NCI-H748 (cell line): Measurements from ENCODE around the gene SACS.
A peak's percentile ranks its signal among the peaks of the same experiment; 100 is the strongest.
"Not testable (repeated sequence)": the region's sequence is repeated elsewhere in the genome, so short reads cannot be mapped to it uniquely, and the experiment has no call there.

Experiments
- DNase-seq: peaks from one replicate; lab custom pipeline; 2025; ENCODE audit not compliant: unreplicated experiment; lab: John Stamatoyannopoulos, UW

The SACS gene

GRCh38 chr13:23411706-23412105 lies 21.8 kb downstream of the SACS start:
- no peak for DNase-seq

GRCh38 chr13:23411220-23411619 lies 22.3 kb downstream of the SACS start:
- DNase-seq, result no peak

DNA sequence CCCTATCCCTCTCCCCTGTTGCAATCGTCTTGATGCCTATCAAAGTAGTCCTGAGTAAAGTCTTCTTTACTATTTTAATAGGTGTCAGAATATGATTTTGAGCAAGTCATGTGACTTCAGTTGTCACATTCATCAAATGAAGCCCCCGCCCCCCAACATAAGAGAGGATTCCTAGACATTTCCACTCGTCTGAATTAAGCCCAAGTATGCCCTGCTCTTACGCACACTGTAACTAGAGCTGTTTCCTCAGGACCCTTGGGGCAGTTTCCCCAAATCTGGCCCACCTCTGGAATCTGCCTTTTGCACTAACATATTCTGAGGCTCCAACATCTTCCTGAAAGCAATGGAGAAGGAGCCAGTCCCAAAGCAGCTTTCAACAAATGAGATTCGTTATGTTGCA lies 25.5 kb downstream of the SACS start:
- no peak for DNase-seq

DNA sequence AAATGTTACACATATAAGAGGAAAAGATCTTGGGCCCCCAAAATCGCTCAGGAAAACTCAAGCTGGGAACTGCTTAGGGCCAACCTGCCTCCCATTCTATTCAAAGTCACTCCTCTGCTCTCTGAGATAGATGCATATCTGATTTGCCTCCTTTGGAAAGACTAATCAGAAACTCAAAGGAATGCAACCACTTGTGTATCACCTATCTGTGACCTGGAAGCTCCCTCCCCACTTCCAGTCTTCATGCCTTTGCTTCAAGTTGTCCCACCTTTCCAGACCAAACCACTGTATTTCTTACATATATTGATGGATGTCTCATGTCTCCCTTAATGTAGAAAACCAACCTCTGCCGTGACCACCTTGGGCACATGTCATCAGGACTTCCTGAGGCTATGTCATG lies 32.3 kb downstream of the SACS start:
- DNase-seq, result not testable (repeated sequence)

- peak; percentile 81 for DNase-seq
Observed at GRCh38 chr13:23399347-23399746, 34.2 kb downstream of the SACS start.

DNA sequence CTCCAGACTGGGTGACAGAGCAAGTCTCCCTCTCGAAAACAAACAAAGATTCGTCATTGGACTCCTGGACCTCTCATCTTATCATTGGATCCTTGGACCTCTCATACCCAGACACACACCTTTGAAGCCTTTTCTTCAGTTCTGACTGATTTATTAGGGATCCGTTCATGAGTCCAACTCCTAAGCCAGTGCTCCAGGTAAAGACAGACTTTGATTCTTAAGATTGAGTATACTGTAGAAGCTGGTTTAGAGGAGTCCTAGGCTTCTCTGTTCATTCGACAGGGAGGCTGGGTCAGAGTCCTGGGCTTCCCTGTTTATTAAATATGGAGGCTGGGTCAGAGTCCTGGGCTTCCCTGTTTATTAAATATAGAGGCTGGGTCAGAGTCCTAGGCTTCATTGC lies 38.7 kb downstream of the SACS start:
- DNase-seq, result no peak

DNA sequence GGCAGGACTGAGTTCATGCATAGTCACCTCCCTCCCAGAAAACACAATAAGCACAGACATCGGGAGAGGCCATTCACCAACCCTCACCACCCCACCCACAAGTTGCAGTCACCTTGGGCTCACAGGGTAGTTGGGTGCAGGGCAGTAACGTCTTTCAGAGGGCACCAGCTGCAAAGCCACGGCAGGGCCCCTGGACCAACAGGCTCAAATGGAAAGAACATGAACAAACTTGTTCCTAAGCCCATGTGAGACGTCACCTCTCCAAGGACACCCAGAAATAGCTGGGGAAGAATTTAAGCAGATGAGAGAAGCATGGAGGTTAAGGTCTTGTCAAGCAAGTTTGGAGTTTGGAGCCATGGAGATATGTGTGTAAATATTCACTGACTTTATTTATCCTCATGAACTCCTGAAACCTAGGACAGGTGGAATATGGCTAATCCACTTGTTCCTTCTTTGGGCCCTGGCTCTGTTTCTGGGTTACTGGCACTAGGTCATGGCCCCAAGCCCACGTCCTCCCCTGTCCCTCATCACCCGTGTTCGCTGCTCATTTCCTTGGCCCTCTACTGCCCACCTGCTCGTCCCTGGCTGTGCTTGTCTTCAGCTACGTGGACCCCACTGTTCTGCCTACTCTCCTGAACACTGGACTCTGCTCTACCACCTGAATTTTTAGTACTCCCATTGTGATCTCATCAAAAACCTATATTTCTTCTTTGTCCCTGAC lies 40.4 kb downstream of the SACS start:
- no peak for DNase-seq

GRCh38 chr13:23392313-23392712 lies 41.2 kb downstream of the SACS start:
- no peak for DNase-seq

DNA sequence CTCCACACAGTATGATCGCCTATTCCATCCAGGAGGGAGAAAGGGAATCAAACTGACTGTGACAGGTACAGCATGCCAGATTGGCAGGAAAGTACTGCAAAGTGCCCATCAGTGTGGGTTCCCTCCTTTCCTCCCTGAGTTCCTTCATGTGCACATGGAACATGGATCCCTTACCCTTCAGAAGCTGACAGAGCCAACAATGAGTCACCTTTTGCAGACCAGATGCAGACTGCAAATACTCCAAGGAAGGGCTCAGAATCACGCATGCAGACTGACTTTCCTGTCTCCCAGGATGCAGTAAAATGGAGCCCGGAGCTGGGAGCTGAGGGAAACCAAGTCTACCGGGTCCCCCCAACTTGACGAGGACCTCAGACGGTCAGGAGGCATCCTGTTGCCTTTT lies 41.8 kb downstream of the SACS start:
- DNase-seq, result no peak

DNA sequence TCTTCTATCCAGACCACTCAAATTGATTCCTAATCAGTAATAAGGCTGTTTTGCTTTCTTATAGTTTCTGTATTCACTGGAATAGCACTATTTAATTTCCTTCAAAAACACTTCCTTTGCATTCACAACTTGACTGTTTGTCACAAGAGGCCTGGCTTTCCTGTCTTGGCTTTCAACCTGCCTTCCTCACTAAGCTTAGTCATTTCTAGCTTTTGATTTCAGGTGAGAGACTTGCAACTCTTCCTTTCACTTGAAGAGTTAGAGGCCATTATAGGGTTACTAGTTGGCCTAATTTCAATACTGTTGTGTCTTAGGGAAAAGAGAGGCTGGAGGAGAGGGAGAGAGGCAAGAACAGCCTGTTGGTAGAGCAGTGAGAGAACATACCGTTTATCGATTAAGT lies 47.0 kb downstream of the SACS start:
- no peak for DNase-seq

GRCh38 chr13:23385931-23386330 lies 47.6 kb downstream of the SACS start:
- DNase-seq, result no peak

DNA sequence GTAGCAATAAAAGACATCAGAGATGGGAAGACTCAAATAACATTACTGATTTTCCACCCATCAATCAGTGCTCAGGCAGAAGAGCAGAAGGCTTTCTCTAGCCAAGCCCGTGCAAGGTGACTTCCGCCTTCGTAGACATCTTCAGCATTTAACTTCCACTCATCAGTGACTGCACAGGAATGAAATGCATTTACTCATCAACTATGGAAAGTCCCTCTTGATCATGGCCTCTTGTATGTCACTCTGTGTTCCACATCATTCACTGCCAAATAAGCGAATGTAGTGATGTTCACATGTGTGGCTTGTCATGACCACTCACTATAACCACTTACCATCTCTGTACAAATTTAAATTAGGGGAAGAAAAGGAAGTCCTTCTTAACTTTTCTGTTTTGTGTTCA lies 49.4 kb downstream of the SACS start:
- DNase-seq, result no peak

DNA sequence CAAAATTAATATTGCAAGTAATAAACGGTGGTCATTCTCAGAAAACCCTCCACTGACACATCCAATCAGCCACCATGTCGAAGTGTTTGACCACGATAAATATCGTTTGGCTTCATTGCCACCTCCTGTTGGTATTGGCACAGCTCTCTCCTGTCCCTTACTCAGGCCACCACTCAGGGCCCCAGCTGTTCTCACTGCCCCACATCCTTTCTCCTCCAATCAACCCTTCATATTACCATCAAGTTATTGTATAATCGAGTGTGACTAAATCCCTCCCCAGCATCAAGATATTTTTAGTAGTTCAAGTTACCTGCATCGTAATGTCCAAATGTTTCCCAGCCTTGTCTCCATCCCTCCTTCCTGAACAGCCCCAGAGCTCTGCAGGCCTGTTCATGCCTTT lies 50.4 kb downstream of the SACS start:
- DNase-seq, result no peak

GRCh38 chr13:23381866-23382265 lies 51.6 kb downstream of the SACS start:
- peak; percentile 55 for DNase-seq

DNA sequence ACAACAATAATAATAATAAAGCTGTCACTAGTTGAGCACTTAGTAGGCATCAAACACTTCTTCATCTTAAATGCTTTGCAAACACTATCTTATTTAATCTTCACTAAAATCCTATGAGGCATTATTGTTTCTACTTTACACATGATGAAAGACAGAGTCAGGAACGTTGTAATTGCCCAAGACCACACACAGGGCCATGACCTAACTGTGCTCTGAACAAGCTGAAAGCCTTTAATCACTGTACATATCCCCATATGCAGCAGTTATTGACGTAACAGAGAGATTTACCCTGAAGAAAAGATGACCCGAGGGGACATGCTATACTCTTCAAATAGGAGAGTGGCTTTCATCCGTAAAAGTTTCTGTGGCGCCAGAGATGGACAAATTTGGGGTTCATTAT lies 53.0 kb downstream of the SACS start:
- DNase-seq, result no peak

DNA sequence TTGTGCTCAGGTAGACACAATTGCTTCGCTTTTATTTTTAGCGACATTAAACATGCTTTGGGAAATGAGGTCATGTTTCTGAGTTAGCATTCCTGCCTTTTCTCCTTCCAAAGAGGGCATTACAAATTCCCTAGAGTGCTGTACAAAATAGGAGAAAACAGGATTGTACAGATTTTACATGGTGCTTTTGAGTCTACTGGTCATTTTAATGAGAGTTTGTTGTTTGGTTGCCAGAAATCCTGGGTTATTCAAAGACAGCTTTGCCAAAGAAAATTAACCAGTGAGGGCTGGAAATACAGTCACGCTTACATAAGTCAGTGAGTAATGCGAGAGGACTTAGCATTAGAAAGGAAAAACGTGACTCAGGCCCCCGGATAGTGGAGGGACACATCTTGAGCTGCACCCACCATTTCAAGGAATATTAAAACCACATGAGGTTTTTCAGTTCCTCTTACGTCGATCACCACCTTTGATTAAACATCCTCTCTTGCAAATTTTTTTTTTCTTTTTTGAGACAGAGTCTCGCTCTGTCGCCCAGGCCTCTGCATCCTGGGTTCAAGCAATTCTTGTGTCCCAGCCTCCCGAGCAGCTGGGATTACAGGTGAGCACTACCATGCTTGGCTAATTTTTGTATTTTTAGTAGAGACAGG lies 55.4 kb downstream of the SACS start:
- no peak for DNase-seq

GRCh38 chr13:23377579-23377978 lies 55.9 kb downstream of the SACS start:
- DNase-seq, result no peak

DNA sequence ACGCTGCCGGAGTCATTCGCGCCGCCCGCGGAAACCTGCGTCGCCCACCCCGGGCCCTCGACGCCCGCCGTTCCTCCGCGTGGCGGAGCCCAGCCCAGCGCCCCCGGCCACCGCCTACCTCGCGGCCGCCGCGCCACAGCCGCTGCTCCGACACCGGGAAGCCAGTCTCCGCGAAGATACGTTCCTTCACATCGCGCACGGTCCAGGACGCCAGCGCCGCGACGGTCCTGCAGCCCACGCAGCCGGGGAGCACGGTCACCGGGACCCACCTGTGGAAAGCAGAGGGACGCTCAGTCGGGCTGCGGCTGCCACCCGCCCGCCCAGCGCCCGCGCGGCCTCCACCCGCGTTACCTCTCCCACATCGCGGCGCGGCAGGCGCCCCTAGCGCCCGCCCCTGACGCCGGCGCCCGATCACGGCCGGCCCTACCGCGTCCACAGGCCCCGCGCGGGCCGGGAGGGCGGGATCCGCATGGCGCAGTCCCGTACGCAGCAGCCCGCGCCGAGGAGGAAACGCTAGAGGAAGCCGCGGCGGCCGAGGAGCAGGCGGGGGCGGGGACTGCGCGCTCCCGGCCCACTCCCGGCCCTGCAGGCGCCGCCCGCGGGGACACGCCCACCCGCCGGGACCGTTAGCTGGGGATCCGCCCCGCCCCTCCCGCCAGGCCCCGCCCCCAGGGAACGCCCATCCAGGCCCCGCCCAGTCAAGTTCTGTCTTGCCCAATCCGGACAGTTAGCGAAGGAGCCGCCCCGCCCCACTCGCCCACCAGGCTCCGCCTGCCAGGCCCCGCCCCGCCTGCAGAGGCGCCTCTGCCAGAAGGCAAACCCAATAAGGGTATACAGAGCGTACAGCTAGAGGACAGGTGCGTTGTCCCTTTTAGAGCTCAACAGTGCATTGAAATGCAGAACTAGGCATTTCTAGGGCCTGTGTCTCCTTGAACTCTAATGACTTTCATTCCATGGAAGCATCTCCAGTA lies 58.2 kb downstream of the SACS start:
- DNase-seq, result peak; percentile 97

GRCh38 chr13:23372264-23372906 lies 61.1 kb downstream of the SACS start:
- DNase-seq, result no peak

DNA sequence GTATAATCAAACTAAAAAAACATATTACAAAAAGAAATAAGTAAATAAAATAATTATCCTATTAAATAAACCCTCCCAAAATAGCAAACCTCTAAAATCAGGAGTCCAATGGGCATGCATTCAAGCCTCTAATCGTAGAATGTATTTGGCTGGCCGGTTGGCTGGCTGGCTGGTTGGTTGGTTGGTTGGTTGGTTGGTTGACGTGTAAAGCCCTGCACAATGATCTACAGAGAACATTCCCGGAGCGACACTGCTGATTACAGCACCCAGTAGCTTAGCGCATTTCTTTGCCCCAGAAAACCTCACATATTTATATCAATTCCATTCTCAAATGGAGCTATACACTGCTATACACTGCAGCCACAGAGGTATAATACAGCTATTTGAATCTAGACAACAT lies 65.6 kb downstream of the SACS start:
- DNase-seq, result no peak

DNA sequence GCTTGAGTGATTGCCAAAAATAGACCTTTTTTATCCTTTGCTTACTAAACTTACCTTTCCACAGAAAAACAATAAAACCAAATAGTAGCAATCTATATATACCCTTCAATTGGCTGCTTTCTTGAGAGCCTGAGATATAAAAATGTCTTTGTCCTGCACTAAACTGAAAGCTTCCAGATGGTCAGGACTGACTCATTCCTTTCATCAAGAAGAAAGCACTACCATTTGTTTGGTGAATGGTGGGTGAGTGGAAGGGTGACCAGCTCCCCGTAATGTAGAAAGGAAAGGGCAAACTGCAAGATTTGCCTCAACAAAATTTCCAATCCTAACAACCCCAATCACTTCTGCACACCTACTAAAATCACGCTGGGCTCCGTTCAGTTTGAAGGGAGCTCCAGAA lies 67.8 kb downstream of the SACS start:
- no peak for DNase-seq
